GM19438 (cell line): ENCODE results near the gene MS4A18.
"Not testable (repeated sequence)": the region's sequence is repeated elsewhere in the genome, so short reads cannot be mapped to it uniquely, and the experiment has no call there.

Experiments
- ATAC-seq: cut with Tn5 transposase; IDR thresholded peaks from one replicate; pipeline ENCODE4 v1.9.1; 2021; ENCODE audit warnings: low read depth; ENCODE audit not compliant: unreplicated experiment

The MS4A18 gene

GRCh38 chr11:60731586-60731985, 7.1 kb downstream of the MS4A18 start:
- no peak for ATAC-seq

DNA sequence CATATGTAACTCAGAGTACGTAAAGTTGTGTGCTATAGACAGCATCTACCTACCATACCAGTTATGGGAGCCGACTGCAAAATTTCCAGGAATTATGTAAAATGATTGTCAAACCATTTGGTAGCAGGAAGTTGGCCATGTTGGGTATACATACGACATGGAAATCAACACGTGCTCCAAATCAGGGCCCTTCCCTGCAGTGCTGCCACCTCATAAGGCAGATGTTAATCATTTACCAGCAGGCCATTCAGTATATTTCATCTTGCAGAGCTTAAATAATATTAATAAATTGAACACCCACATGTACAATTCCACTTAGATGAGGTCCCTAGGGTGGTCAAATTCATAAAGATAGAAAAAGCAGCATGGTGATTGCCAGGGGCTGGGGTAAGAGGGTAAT, 9.8 kb downstream of the MS4A18 start:
- no peak for ATAC-seq

DNA sequence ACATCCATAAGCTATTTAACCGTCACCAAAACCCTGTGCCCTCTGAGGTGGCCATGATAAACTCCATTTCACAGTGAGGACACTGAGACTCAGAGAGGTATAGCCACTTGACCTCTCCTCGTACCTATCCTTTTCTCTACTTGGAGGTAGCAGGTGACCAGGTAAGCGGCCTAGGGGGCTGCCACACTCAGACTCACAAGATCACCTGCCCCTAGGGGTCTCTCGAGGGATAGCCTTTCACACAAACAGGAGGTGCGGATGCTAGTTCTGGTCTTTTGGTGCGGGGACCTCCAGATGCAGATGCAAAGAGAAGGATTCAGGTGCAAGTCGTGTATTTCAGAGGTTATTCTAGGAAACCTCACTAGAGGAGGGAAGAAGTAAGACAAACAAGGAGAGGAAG, 14.6 kb downstream of the MS4A18 start:
- no peak for ATAC-seq

DNA sequence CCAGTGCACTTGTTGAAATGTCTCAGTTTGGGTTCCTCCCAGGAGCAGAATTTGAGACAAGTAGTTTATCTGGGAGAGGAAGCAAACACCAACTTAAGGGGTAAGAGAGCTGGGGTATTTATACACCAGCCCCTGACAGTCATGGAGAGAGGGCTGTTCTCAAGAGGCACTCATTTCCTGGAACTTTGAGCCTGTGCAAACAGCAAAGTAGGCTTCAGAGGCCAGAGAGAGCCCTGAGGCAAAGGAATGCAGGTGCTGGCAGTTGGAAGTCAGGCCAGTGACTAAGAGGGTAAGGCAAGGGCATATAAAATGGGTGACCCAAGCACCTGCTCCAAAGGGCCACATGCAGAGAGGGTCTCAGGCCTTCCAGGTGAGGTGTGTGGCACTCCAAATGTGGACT, 16.1 kb downstream of the MS4A18 start:
- ATAC-seq: no peak

GRCh38 chr11:60741421-60741820, 16.9 kb downstream of the MS4A18 start:
- ATAC-seq: no peak

GRCh38 chr11:60743058-60743457, 18.5 kb downstream of the MS4A18 start:
- ATAC-seq: no peak

GRCh38 chr11:60744114-60744513, 19.6 kb downstream of the MS4A18 start:
- no peak for ATAC-seq

- no peak for ATAC-seq
Measured at GRCh38 chr11:60747359-60747873, 22.9 kb downstream of the MS4A18 start.

GRCh38 chr11:60748225-60748624, 23.7 kb downstream of the MS4A18 start:
- no peak for ATAC-seq

DNA sequence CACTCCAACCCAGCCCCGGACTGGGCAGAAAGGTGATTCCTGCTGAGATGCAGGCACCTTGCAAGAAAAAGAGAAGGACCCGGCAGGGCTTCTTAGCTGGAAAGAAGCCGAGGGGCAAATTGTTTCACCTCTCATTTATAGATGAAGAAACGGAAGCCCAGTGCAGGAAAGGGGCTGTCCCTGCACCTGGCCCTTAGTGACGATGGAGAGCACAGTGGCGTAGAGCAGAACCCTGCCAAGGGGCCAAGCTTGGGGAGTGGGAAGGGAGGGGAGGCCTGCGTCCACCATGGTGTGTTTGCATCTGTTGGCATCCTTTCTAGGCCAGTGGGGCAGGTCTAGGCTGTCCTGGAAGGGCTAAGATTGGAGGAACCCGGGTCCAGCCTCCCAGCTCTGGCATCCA, 24.3 kb downstream of the MS4A18 start:
- peak; percentile 60 for ATAC-seq

DNA sequence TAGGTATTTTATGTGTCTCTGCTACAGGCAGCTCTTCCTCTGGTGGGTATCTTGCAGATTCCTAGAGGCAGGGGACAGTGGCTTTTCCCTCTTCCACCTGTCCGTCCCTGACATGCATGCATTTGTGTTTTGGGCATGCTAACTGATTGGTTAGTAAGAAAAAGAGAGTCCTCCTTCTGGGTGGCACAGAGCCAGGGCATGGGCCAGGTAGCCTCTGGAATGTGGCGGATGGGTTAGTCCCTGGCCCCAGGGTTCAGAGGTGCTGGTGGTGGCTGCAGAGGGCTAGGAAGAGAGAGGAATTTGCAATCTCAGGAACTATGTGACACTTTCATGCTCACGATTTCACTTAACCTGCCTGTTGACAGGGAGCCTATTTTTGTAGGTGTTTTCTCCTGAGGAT, 26.4 kb downstream of the MS4A18 start:
- ATAC-seq: no peak

DNA sequence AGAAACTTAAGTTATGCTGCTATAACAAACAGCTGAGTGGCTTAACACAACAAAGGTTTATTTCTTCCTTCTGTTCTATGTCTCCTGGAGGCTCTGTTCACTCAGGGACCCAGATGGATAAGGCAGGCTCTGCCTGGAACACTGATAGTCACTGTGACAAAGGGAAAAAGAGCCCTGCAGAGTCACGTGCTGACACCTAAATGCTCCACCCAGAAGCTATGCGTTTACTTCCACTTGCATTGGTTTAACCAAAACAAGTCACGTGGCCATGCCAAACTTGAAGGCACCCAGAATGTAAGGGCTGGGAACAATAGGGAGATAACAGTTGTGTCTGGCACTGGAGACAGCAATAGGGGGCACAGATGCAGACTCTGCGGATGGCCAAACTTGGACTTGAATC, 28.8 kb downstream of the MS4A18 start:
- no peak for ATAC-seq

- no peak for ATAC-seq
Measured at GRCh38 chr11:60754887-60755286, 30.4 kb downstream of the MS4A18 start.

GRCh38 chr11:60756307-60757032, 31.9 kb downstream of the MS4A18 start, which contains the start of gene MS4A15:
MS4A15 (plus strand) TSS chr11:60756867; CDS start chr11:60763734, 6,867 bp downstream.
- no peak for ATAC-seq

DNA sequence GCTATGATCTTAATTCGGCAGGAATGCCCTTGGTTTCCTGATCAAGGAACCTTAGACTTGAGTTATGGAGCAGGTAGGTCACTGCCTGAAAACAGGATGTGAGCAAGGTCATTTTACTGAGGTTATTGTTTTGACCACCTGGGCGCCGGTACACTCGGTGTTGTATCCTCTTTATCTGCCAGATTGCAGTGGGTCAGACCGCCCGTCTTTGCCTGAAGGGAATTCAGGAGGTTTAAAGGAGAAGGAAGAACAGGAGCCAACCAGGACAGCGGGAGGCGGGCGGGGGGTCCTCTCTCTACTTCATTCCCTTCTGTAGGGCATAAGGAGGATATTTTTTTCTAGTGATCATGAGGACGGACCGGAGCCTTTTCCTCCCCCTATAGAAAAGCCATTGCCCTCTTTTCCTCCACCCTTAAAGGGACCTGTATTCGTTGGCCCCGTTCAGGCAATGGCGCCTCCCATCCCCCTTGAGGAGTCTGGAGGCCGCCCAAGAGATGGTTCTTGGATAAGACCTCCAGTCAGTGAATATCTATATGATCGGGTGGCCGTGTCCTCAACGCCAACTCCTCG, 32.8 kb downstream of the MS4A18 start:
- no peak for ATAC-seq

DNA sequence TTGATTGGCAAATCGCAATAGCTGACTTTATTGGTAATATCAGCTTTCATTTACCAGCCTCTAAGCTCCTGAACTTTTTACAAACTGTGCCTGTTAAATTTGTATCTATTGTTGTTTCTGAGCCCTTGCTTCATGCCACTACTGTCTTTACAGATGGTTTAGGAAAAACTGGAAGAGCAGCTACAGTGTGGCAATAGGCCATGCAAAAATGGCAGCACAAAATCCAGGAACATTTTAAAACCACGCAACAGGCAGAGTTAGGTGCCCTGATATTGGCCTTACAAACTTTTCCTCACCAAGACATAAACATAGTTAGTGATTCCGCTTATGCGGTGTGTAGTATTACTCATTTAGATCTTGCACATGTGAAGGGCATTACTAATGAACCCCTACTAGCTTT, 34.2 kb downstream of the MS4A18 start:
- not testable (repeated sequence) for ATAC-seq

DNA sequence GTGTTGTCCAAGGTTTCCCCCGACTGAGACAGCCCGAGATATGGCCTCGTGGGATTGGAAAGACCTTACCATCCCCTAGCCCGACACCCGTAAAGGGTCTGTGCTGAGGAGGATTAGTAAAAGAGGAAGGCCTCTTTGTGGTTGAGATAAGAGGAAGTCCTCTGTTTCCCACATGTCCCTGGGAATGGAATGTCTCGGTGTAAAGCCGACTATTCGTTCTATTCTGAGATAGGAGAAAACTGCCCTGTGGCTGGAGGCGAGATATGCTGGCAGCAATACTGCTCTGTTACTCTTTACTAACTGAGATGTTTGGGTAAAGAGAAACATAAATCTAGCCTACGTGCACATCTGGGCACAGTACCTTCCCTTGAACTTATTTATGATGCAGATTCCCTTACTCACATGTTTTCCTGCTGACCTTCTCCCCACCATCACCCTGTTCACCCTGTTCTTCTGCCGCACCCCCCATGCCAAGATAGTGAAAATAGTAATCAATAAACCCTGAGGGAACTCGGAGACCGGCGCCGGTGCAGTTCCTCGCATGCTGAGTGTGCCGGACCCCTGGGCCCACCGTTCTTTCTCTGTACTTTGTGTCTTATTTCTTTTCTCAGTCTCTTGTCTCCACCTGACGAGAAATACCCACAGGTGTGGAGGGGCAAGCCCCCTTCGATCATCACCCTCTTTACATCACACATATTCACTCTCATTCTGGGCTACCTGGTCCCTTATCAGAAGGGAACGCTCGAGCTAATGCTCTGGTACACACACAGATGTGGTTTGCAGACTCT, 35.1 kb downstream of the MS4A18 start:
- ATAC-seq: not testable (repeated sequence)

DNA sequence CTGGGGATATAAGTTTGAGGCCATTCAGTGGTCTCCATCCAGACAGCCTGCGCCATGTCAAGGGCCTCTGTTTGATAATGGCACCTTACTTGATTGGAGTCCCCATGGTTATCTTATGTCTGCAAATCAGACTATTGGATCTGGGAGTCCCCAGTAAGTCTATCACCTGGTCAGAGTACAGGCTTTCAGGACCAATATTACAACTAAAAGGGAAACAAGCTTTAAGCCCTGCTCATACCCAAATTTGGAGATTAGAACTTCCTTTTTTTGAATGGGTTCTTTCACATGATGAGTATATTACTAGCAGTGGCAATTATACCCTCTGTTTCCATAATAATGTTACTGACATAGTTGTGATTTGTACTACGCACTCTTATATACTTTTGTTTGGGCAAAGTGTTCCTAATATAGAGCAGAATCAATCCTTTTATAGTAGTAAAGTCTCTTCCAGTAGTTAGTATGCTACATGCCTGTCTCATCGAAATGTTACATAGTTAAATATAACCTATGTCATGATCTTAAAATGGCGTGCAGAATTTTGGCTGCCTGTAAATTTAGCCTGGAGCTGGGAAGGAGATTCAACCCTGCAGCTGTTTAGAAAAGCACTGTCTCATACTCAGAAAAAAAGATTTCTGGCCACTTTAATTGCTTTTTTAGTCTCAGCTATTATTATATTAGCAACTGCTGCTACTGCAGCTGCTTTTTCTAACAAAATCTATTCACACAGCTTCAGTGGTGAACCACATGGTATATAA, 37.1 kb downstream of the MS4A18 start:
- no peak for ATAC-seq

DNA sequence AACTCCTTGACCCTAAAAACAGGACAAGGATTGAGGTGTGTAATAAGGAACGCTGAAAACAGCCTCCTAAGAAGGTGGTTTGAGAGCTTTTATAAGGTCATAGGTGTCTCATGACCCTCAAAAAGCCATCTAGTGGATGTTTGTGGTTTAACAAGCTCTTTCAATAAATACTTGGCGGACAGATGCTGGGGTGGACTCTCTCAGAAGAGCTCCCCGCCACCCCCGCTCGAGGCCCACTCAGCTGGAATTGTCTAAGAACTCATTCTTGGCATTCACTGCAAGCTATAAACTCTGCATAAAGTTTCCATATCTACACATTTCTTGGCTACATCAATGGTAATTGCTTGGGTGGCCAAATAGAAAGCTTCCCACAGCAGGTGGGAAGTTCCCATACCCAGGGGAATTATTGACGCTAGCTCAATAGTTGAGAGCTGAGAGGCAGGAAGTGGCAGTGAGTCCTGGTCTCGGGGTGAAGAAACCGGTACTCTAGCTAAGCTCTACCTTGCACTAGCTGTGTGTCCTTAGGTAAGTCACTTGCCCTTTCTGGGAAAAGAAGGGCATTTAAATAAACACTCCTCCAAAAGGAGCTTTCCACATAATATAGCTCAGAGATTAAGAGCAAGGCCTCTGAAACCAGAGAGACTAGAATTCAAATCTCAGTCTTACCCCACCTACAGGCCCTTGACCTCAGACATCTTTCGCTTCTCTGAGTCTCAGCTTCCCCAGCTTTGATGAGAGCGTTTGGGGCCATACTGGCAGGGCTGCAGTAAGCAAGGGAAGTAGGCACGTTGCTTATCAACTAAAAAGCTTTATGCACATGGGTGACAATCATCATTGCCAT, 38.6 kb downstream of the MS4A18 start:
- peak; percentile 69 for ATAC-seq
